K562 (cell line): ENCODE measurements around the gene PDZRN3. TPM values are rescaled to one million over a fixed set of nuclear protein-coding genes. Genes with fewer than 3 reads are reported as not detected.

Experiments used
- ATAC-seq: fragments of 200-7000 bp; cut with Tn5 transposase; 3 replicates; pipeline ENCODE4 v1.9.1; 2020; ENCODE audit warnings: moderate library complexity
- BruUV-seq: library from RNA; stranded (reverse); fragments of 400-500 nt; replicated peaks from 2 replicates; lab custom pipeline; 2021; lab: Mats Ljungman, UMichigan
- CTCF ChIA-PET: fragments of 300-600 bp; formaldehyde crosslinking; extraction: SDS; loops from one replicate; lab custom pipeline; 2021; ENCODE audit warnings: low intra/inter-chr PET ratio; lab: Yijun Ruan, JAX
- POLR2A ChIA-PET: fragments of 300-600, 350-650 bp; sonication (Branson Sonifier 250); formaldehyde crosslinking; extraction: SDS; loops from one replicate; lab custom pipeline; 2021; ENCODE audit warnings: antibody characterized with exemption, inconsistent platforms; lab: Yijun Ruan, JAX
- DNase-seq, 4 experiments: peaks; one replicate each; pipeline versions ENCODE4 v3.0.0 to v3.0.0-alpha.2; 2011 to 2018; ENCODE audit warnings: low spot score in 3 of 4, mixed read lengths in 3 of 4; ENCODE audit errors: extremely low read depth in 1 of 4
- FAIRE-seq: peaks from 2 replicates; lab custom pipeline; 2011; peaks lifted over from hg19 to GRCh38; lab: Jason Lieb, UNC
- H2AFZ ChIP-seq: 2 replicates; pipeline ENCODE4 v1.6.0; 2011; ENCODE audit warnings: low read depth, low read length, control low read depth, inconsistent platforms
- H3K27ac ChIP-seq: fragments of 200-600 bp; 3 replicates; pipeline ENCODE4 v1.8.0; 2011; ENCODE audit warnings: low read depth, mild to moderate bottlenecking, control low read depth, inconsistent platforms, low read length, moderate library complexity, mixed read lengths; ENCODE audit errors: extremely low read depth
- H3K27me3 ChIP-seq, 2 experiments: fragments of 300-600 bp in 1 of 2; 2 replicates in 1 of 2; 3 replicates in 1 of 2; pipeline versions ENCODE4 v1.6.0 to v1.8.0; 2011; ENCODE audit warnings: inconsistent platforms in 2 of 2, low read length in 2 of 2, mild to moderate bottlenecking in 1 of 2, mixed read lengths in 1 of 2, moderate library complexity in 1 of 2; ENCODE audit not compliant: control insufficient read depth in 2 of 2, insufficient read depth in 2 of 2
- H3K36me3 ChIP-seq: fragments of 300-600 bp; 3 replicates; pipeline ENCODE4 v1.8.0; 2011; ENCODE audit warnings: mild to moderate bottlenecking, low read length, inconsistent platforms; ENCODE audit not compliant: control insufficient read depth, insufficient read depth
- H3K4me1 ChIP-seq, 2 experiments: fragments of 200-600 bp in 1 of 2; replicated peaks in 1 of 2; 2 replicates in 1 of 2; 3 replicates in 1 of 2; pipeline versions ENCODE4 v1.5.1 to v1.8.0; 2011; ENCODE audit warnings: inconsistent platforms in 2 of 2, low read length in 2 of 2, mild to moderate bottlenecking in 1 of 2, mixed read lengths in 1 of 2, moderate library complexity in 1 of 2; ENCODE audit not compliant: control insufficient read depth in 2 of 2, insufficient read depth in 2 of 2
- H3K4me2 ChIP-seq: 2 replicates; pipeline ENCODE4 v1.6.1; 2011; ENCODE audit warnings: low read length, control low read depth, inconsistent platforms, mixed read lengths; ENCODE audit not compliant: insufficient read depth
- H3K4me3 ChIP-seq: fragments of 200-600 bp; sonication (generic), shearing (Covaris generic); 2 replicates; pipeline ENCODE4 v1.5.1; 2016; ENCODE audit warnings: control low read depth, inconsistent platforms
- H3K79me2 ChIP-seq: fragments of 200-600 bp; 3 replicates; pipeline ENCODE4 v1.8.0; 2011; ENCODE audit warnings: low read length, inconsistent platforms; ENCODE audit not compliant: control insufficient read depth, insufficient read depth
- H3K9ac ChIP-seq, 2 experiments: 2 replicates each; pipeline versions ENCODE4 v1.6.0 to v1.6.1; 2011; ENCODE audit warnings: low read depth in 2 of 2, low read length in 2 of 2, control low read depth in 1 of 2, inconsistent platforms in 1 of 2, mild to moderate bottlenecking in 1 of 2, mixed read lengths in 1 of 2; ENCODE audit not compliant: insufficient read depth in 1 of 2
- H3K9me1 ChIP-seq: one replicate; pipeline ENCODE4 v1.6.0; 2011; ENCODE audit warnings: inconsistent platforms, mild to moderate bottlenecking, low read length, moderate library complexity; ENCODE audit not compliant: control insufficient read depth, insufficient read depth
- H3K9me3 ChIP-seq: replicated peaks from 2 replicates; pipeline ENCODE4 v1.5.1; 2011; ENCODE audit warnings: low read depth, low read length, inconsistent platforms; ENCODE audit not compliant: control insufficient read depth, insufficient read depth
- H4K20me1 ChIP-seq: replicated peaks from 2 replicates; pipeline ENCODE4 v1.6.1; 2011; ENCODE audit warnings: low read length, inconsistent platforms, mixed read lengths; ENCODE audit not compliant: control insufficient read depth, insufficient read depth
- ARID1B ChIP-seq: fragments of 450-650 bp; IDR thresholded peaks from 2 replicates; pipeline ENCODE4 v1.6.1; 2016; ENCODE audit warnings: antibody characterized with exemption, mild to moderate bottlenecking, inconsistent platforms
- ARID3B ChIP-seq: fragments of 250-450 bp; sonication (Bioruptor Pico); IDR thresholded peaks from 2 replicates; pipeline ENCODE4 v1.4.0; 2020; ENCODE audit warnings: borderline replicate concordance
- HOXB6 ChIP-seq: fragments of 250-450 bp; sonication (Bioruptor Pico); IDR thresholded peaks from 2 replicates; pipeline ENCODE4 v1.5.1; 2022; ENCODE audit warnings: mild to moderate bottlenecking, borderline replicate concordance
- PTTG1 ChIP-seq: fragments of 450-650 bp; IDR thresholded peaks from 2 replicates; pipeline ENCODE4 v1.6.1; 2016; ENCODE audit warnings: low read depth, mild to moderate bottlenecking, missing genetic modification characterization, missing compliant biosample characterization
- REST ChIP-seq, 2 experiments: fragments of 450-650 bp; formaldehyde crosslinking in 1 of 2; IDR thresholded peaks; 2 replicates each; pipeline versions ENCODE4 v1.4.0 to v1.6.1; 2014 to 2020; ENCODE audit warnings: mild to moderate bottlenecking in 2 of 2, borderline replicate concordance in 1 of 2, low read depth in 1 of 2
- SMARCA5 ChIP-seq: fragments of 450-650 bp; IDR thresholded peaks from 2 replicates; pipeline ENCODE4 v1.6.1; 2016
- SPI1 ChIP-seq: IDR thresholded peaks from 2 replicates; pipeline ENCODE4 v1.6.1; 2011; ENCODE audit warnings: low read depth, low read length, control low read depth, borderline replicate concordance
- TEAD2 ChIP-seq: fragments of 450-650 bp; IDR thresholded peaks from 2 replicates; pipeline ENCODE4 v1.6.1; 2016; ENCODE audit warnings: missing genetic modification characterization, control low read depth, missing compliant biosample characterization
- U2AF1 ChIP-seq: fragments of 200-400 bp; formaldehyde crosslinking; optimal IDR thresholded peaks from 2 replicates; pipeline ENCODE3; 2017; ENCODE audit warnings: mild to moderate bottlenecking, low read depth, low read length, moderate library complexity
- ZNF253 ChIP-seq: fragments of 250-450 bp; sonication (Bioruptor Pico); conservative IDR thresholded peaks from 2 replicates; pipeline ENCODE4 v1.6.1; 2021; ENCODE audit warnings: mild to moderate bottlenecking
- ZNF3 ChIP-seq: fragments of 250-450 bp; sonication (Bioruptor Pico); IDR thresholded peaks from 2 replicates; pipeline ENCODE4 v1.5.0; 2021; ENCODE audit warnings: mild to moderate bottlenecking, moderate library complexity
- ZNF347 ChIP-seq: fragments of 450-650 bp; formaldehyde crosslinking; IDR thresholded peaks from 2 replicates; pipeline ENCODE4 v1.4.0; 2020; ENCODE audit warnings: low read depth, mild to moderate bottlenecking, moderate library complexity
- WGBS: fragments of 100-300 bp; shearing (Covaris generic); methylation state at CpG from one replicate; pipeline ENCODE4 v1.1.6; 2016; ENCODE audit warnings: low coverage, mixed read lengths; ENCODE audit not compliant: insufficient coverage; ENCODE audit errors: missing lambda C conversion rate; 5-methylcytosine and 5-hydroxymethylcytosine counted together
- in situ Hi-C: fragments of 300-500 bp; cut with MboI; formaldehyde crosslinking; loops from 4 replicates; pipeline ENCODE4 v1.15.0; 2018; ENCODE audit warnings: inconsistent platforms, mixed read lengths
- intact Hi-C: fragments of 100-400 bp; cut with micrococcal nuclease; formaldehyde crosslinking; loops from 2 replicates; pipeline ENCODE4 v1.14.2; 2022
- polyA plus RNA-seq, 8 experiments: library from polyadenylated mRNA; depleted of rRNA in 4 of 8; stranded (reverse) in 5 of 8; unstranded in 3 of 8; fragments of >200 nt; fragmentation: Nextera tagmentation in 2 of 8; fragmentation: Illumina TruSeq in 1 of 8; extraction: Ambion mirVana in 2 of 8; extraction: Trizol in 1 of 8; gene quantifications; 2 replicates each; pipeline versions ENCODE4 v1.2.1 to v1.2.3, GENCODE V29; 2011 to 2014; ENCODE audit warnings: inconsistent platforms in 1 of 8, missing spikeins in 1 of 8
- total RNA-seq, 7 experiments: library from RNA; depleted of rRNA in 6 of 7; stranded (reverse); fragments of >200 nt in 6 of 7; fragmentation: Illumina TruSeq in 2 of 7; extraction: Trizol in 2 of 7; gene quantifications; 2 replicates each; pipeline versions ENCODE4 v1.2.1 to v1.2.3, GENCODE V29; 2011 to 2021; ENCODE audit warnings: low replicate concordance in 1 of 7

Gene PDZRN3
- total and polyA plus RNA-seq, 9 of the 15 experiments (the other 6 are each of a cell fraction or from before 2014, with no cell fraction given) = 0.16 TPM; not detected in 8

GRCh38 chr3:73582535-73582934 is 42.2 kb downstream of the PDZRN3 start:
- Histone ChIP-seq H3K4me2 (no peak overlapping the region), H3K9me1 (no peaks in the 10 kb centered on the region), H3K36me3 (no peaks in the 10 kb centered on the region), H3K79me2 (no peaks in the 10 kb centered on the region), H3K4me3 (no peak overlapping the region), H3K9me3 (no peaks in the 10 kb centered on the region), H4K20me1 (no peaks in the 10 kb centered on the region), H3K27me3 (no peaks in the 10 kb centered on the region), H3K9ac (no peak overlapping the region), H2AFZ (no peak overlapping the region), H3K4me1 (no peaks in the 10 kb centered on the region), H3K27ac (no peak overlapping the region)
- CTCF ChIA-PET = no interaction called here
- no peak for DNase-seq
- intact Hi-C loops = no loop called here
- no peak for ATAC-seq
- POLR2A ChIA-PET = interaction anchor here (0.8 kb wide), 1 partner anchor 89 kb away, joined by 4 read pairs; no protein-coding TSS in a partner anchor
- in situ Hi-C loops = no loop called here
- no TSS peak for BruUV-seq
- 0% methylated on average over 4 of the region's 4 CpGs for WGBS
- no peak for FAIRE-seq
- TF ChIP-seq HOXB6 (no peak), ARID1B (no peak), SPI1 (no peak), ZNF3 (no peak), SMARCA5 (no peak), ARID3B (CRISPR knock-in tag) (no peak), ZNF253 (no peak), ZNF347 (CRISPR knock-in tag) (no peak), U2AF1 (no peak), PTTG1 (tag) (no peak), TEAD2 (tag) (no peak), REST (IDR thresholded peaks at IDR 0.05; ENCODE audit: borderline replicate concordance) (no peak), REST (CRISPR knock-in tag; IDR thresholded peaks at IDR 0.05; ENCODE audit: low read depth) (no peak)
